Suprapubic skin (tissue), 4 donors: Measurements from ENCODE around the gene PRRT4.

Source experiments
- EP300 ChIP-seq: sonication (generic); formaldehyde crosslinking; IDR thresholded peaks from one replicate; pipeline ENCODE4 v1.6.1; 2017; ENCODE audit warnings: antibody characterized with exemption
- POLR2A ChIP-seq, 2 donors: fragments of 450-650 bp; IDR thresholded peaks; one replicate each; pipeline ENCODE4 v1.6.1; 2017; ENCODE audit warnings: antibody characterized with exemption in 2 of 2, mild to moderate bottlenecking in 2 of 2, moderate library complexity in 2 of 2
- POLR2AphosphoS5 ChIP-seq, 3 donors: sonication (generic); formaldehyde crosslinking; IDR thresholded peaks; one replicate each; pipeline ENCODE4 v1.6.1; 2017; ENCODE audit warnings: antibody characterized with exemption in 3 of 3
- TF ChIP-seq, protein P1 (sequence below), 2 donors: fragments of 200-600 bp in 1 of 2; fragments of 450-650 bp in 1 of 2; sonication (generic) in 1 of 2; IDR thresholded peaks; one replicate each; pipeline ENCODE4 v1.5.1; 2016 to 2019; ENCODE audit warnings: antibody characterized with exemption in 2 of 2, mild to moderate bottlenecking in 1 of 2, moderate library complexity in 1 of 2

DNA sequence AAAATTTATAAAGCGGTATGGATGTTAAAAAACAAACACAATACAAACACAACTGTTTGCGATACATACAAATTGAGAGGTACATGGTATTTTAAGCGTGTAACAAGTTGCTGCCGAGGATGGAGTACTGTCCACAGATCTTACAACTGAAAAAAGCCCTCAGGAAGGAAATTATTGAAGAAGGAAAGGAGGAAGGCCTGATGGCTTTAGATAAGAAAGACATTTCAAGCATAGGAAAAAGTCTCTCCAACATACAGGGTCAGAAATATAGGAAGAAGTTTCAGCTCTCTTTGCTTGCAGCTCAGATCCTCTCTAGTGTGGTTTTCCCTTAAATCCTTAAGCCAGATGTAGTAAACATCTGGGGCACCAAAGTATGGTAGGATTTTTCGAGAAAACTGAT, 42.8 kb downstream of the PRRT4 start:
- TF ChIP-seq, protein P1, sequence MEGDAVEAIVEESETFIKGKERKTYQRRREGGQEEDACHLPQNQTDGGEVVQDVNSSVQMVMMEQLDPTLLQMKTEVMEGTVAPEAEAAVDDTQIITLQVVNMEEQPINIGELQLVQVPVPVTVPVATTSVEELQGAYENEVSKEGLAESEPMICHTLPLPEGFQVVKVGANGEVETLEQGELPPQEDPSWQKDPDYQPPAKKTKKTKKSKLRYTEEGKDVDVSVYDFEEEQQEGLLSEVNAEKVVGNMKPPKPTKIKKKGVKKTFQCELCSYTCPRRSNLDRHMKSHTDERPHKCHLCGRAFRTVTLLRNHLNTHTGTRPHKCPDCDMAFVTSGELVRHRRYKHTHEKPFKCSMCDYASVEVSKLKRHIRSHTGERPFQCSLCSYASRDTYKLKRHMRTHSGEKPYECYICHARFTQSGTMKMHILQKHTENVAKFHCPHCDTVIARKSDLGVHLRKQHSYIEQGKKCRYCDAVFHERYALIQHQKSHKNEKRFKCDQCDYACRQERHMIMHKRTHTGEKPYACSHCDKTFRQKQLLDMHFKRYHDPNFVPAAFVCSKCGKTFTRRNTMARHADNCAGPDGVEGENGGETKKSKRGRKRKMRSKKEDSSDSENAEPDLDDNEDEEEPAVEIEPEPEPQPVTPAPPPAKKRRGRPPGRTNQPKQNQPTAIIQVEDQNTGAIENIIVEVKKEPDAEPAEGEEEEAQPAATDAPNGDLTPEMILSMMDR (IDR thresholded peaks at IDR 0.05): no peak
- no peak for TF ChIP-seq POLR2A (IDR thresholded peaks at IDR 0.05)
- no peak for TF ChIP-seq POLR2AphosphoS5 (IDR thresholded peaks at IDR 0.05)
- no peak for TF ChIP-seq EP300
